SK-N-SH treated with all-trans-retinoic acid at 6 μM for 48 hours (cell line): Measurements from ENCODE around the gene OBSL1.

Source experiments
- CREB5 ChIP-seq: fragments of 250-450 bp; sonication (Bioruptor Pico); IDR thresholded peaks from 2 replicates; pipeline ENCODE4 v1.5.1; 2020; ENCODE audit warnings: low read depth, mild to moderate bottlenecking, moderate library complexity
- CSDC2 ChIP-seq: fragments of 250-450 bp; sonication (Bioruptor Pico); IDR thresholded peaks from 2 replicates; pipeline ENCODE4 v1.5.0; 2020; ENCODE audit warnings: mild to moderate bottlenecking, moderate library complexity
- GLIS3 ChIP-seq: fragments of 250-450 bp; sonication (Bioruptor Pico); IDR thresholded peaks from 2 replicates; pipeline ENCODE4 v1.5.0; 2020; ENCODE audit warnings: mild to moderate bottlenecking, moderate library complexity
- OSR1 ChIP-seq: fragments of 250-450 bp; sonication (Bioruptor Pico); IDR thresholded peaks from 2 replicates; pipeline ENCODE4 v1.8.0; 2022; ENCODE audit warnings: moderate library complexity, mild to moderate bottlenecking, inconsistent platforms
- PATZ1 ChIP-seq: fragments of 250-450 bp; sonication (Bioruptor Pico); IDR thresholded peaks from 2 replicates; pipeline ENCODE4 v1.8.0; 2020; ENCODE audit warnings: mild to moderate bottlenecking, moderate library complexity, borderline replicate concordance
- PPARA ChIP-seq: fragments of 250-450 bp; sonication (Bioruptor Pico); IDR thresholded peaks from 2 replicates; pipeline ENCODE4 v1.5.0; 2020; ENCODE audit warnings: mild to moderate bottlenecking, borderline replicate concordance
- ZNF565 ChIP-seq: fragments of 450-650 bp; formaldehyde crosslinking; conservative IDR thresholded peaks from 2 replicates; pipeline ENCODE4 v1.5.0; 2020; ENCODE audit warnings: low read depth, mild to moderate bottlenecking, moderate library complexity
- ZNF8 ChIP-seq: fragments of 450-650 bp; formaldehyde crosslinking; IDR thresholded peaks from 2 replicates; pipeline ENCODE4 v1.5.0; 2020; ENCODE audit warnings: mild to moderate bottlenecking, moderate library complexity

GRCh38 chr2:219596954-219597551 lies 25.7 kb upstream of the OBSL1 start:
- TF ChIP-seq OSR1 (CRISPR knock-in tag) (no peak), CREB5 (no peak), CSDC2 (CRISPR knock-in tag) (no peak), ZNF8 (CRISPR knock-in tag) (no peak), PPARA (CRISPR knock-in tag) (no peak), ZNF565 (CRISPR knock-in tag) (no peak), PATZ1 (no peak), GLIS3 (CRISPR knock-in tag) (no peak)
